ENCODE measurements around the gene CNTROB. TPM values are rescaled to one million over a fixed set of nuclear protein-coding genes. Genes with fewer than 3 reads are reported as not detected.
A peak's percentile ranks its signal among the peaks of the same experiment; 100 is the strongest.

CNTROB gene
- polyA plus RNA-seq, 10 donors: 22.9 to 53.1 (median 31.4) TPM

GRCh38 chr17:7982173-7982572, 50.2 kb downstream of the CNTROB start:
- DNase-seq: no peak

- DNase-seq: no peak
Measured at GRCh38 chr17:7982666-7983065, 50.7 kb downstream of the CNTROB start.

- DNase-seq: no peak
Measured at GRCh38 chr17:7984904-7985303, 52.9 kb downstream of the CNTROB start.

- DNase-seq: peak in 1 of 3 donors; percentile 31
Measured at GRCh38 chr17:7987112-7987893, 55.3 kb downstream of the CNTROB start.

GRCh38 chr17:7988750-7989178, 56.8 kb downstream of the CNTROB start:
- peak; percentile 87 to 90 (median 88) for DNase-seq

GRCh38 chr17:7989781-7990655, 58.0 kb downstream of the CNTROB start:
- peak; percentile 58 to 89 (median 82) for DNase-seq

GRCh38 chr17:7992516-7992915, 60.5 kb downstream of the CNTROB start:
- DNase-seq: no peak

GRCh38 chr17:7992924-7993323, 60.9 kb downstream of the CNTROB start:
- no peak for DNase-seq

- peak in 1 of 3 donors; percentile 28 for DNase-seq
Measured at GRCh38 chr17:7993972-7994589, 62.1 kb downstream of the CNTROB start.

- no peak for DNase-seq
Measured at GRCh38 chr17:7995724-7996123, 63.7 kb downstream of the CNTROB start.

- DNase-seq: peak in 1 of 3 donors; percentile 22
Measured at GRCh38 chr17:7997186-7997585, 65.2 kb downstream of the CNTROB start.

Other genes with a start within 250 kb of the CNTROB start
- gene TP53, start 244.7 kb upstream of the CNTROB start, polyA plus RNA-seq (ENCODE audit: insufficient read length in 10 of 10): 10 to 100 TPM; 32.7 to 50.7 (median 37.4) TPM
- gene WRAP53, start 243.7 kb upstream of the CNTROB start, polyA plus RNA-seq (ENCODE audit: insufficient read length in 10 of 10): 1 to 10 TPM; 6.2 to 9.5 (median 7.6) TPM
- 10 to 100 TPM in 1 of 10 donors, 1 to 10 TPM in 9; 3.9 to 10.8 (median 5.1) TPM for gene EFNB3, start 227.0 kb upstream of the CNTROB start, polyA plus RNA-seq (ENCODE audit: insufficient read length in 10 of 10)
- gene DNAH2, start 214.5 kb upstream of the CNTROB start, polyA plus RNA-seq (ENCODE audit: insufficient read length in 10 of 10): 1 to 10 TPM; 2.1 to 7.3 (median 4.6) TPM
- 10 to 100 TPM; 11.6 to 15.5 (median 13.4) TPM for gene KDM6B, start 98.0 kb upstream of the CNTROB start, polyA plus RNA-seq (ENCODE audit: insufficient read length in 10 of 10)
- 10 to 100 TPM; 17.2 to 28.8 (median 20.3) TPM for gene TMEM88, start 77.1 kb upstream of the CNTROB start, polyA plus RNA-seq (ENCODE audit: insufficient read length in 10 of 10)
- gene NAA38, start 74.6 kb upstream of the CNTROB start, polyA plus RNA-seq (ENCODE audit: insufficient read length in 10 of 10): 10 to 100 TPM; 33.1 to 64.6 (median 47.3) TPM
- gene CYB5D1, start 74.2 kb upstream of the CNTROB start, polyA plus RNA-seq (ENCODE audit: insufficient read length in 10 of 10): 1 to 10 TPM; 5.4 to 9.5 (median 8.3) TPM
- 100 to 1,000 TPM in 1 of 10 donors, 10 to 100 TPM in 9; 57.4 to 113 (median 80.2) TPM for gene CHD3, start 43.4 kb upstream of the CNTROB start, polyA plus RNA-seq (ENCODE audit: insufficient read length in 10 of 10)
- 1 to 10 TPM; 2.0 to 5.5 (median 3.3) TPM for gene RNF227, start 15.9 kb upstream of the CNTROB start, polyA plus RNA-seq (ENCODE audit: insufficient read length in 10 of 10)
- gene KCNAB3, start 2.4 kb upstream of the CNTROB start, polyA plus RNA-seq (ENCODE audit: insufficient read length in 10 of 10): 1 to 10 TPM; 3.8 to 7.4 (median 4.9) TPM
- 100 to 1,000 TPM in 1 of 10 donors, 10 to 100 TPM in 9; 71.2 to 102 (median 82.0) TPM for gene TRAPPC1, start 260 bp upstream of the CNTROB start, polyA plus RNA-seq (ENCODE audit: insufficient read length in 10 of 10)
- gene GUCY2D, start 70.4 kb downstream of the CNTROB start, polyA plus RNA-seq (ENCODE audit: insufficient read length in 10 of 10): under 1 TPM in 2 of 10 donors, not detected in 8; 0.05 to 0.07 TPM
- gene ALOX15B, start 106.9 kb downstream of the CNTROB start, polyA plus RNA-seq (ENCODE audit: insufficient read length in 10 of 10): under 1 TPM; 0.19 to 0.86 (median 0.40) TPM
- under 1 TPM in 1 of 10 donors, not detected in 9; 0.38 TPM for gene ALOX12B, start 155.5 kb downstream of the CNTROB start, polyA plus RNA-seq (ENCODE audit: insufficient read length in 10 of 10)
- gene ALOXE3, start 186.3 kb downstream of the CNTROB start, polyA plus RNA-seq (ENCODE audit: insufficient read length in 10 of 10): under 1 TPM in 1 of 10 donors, not detected in 9; 0.05 TPM
- gene HES7, start 191.9 kb downstream of the CNTROB start, polyA plus RNA-seq (ENCODE audit: insufficient read length in 10 of 10): under 1 TPM in 7 of 10 donors, not detected in 3; 0.11 to 0.27 (median 0.16) TPM
- 10 to 100 TPM; 31.8 to 90.5 (median 56.4) TPM for gene PER1, start 220.2 kb downstream of the CNTROB start, polyA plus RNA-seq (ENCODE audit: insufficient read length in 10 of 10)
- 10 to 100 TPM; 53.6 to 73.6 (median 59.5) TPM for gene VAMP2, start 230.7 kb downstream of the CNTROB start, polyA plus RNA-seq (ENCODE audit: insufficient read length in 10 of 10)
- gene TMEM107, start 244.2 kb downstream of the CNTROB start, polyA plus RNA-seq (ENCODE audit: insufficient read length in 10 of 10): 1 to 10 TPM; 4.8 to 7.6 (median 6.3) TPM